Measurements from ENCODE around the gene LRP1-AS. TPM values are rescaled to one million over a fixed set of nuclear protein-coding genes. Genes with fewer than 3 reads are reported as not detected.
A peak's percentile ranks its signal among the peaks of the same experiment; 100 is the strongest.

The LRP1-AS gene
- total RNA-seq, 1 donor from 2014 or later, result 0.46 TPM

GRCh38 chr12:57119294-57120085 lies 27.9 kb downstream of the LRP1-AS start:
- TF ChIP-seq, protein P1, sequence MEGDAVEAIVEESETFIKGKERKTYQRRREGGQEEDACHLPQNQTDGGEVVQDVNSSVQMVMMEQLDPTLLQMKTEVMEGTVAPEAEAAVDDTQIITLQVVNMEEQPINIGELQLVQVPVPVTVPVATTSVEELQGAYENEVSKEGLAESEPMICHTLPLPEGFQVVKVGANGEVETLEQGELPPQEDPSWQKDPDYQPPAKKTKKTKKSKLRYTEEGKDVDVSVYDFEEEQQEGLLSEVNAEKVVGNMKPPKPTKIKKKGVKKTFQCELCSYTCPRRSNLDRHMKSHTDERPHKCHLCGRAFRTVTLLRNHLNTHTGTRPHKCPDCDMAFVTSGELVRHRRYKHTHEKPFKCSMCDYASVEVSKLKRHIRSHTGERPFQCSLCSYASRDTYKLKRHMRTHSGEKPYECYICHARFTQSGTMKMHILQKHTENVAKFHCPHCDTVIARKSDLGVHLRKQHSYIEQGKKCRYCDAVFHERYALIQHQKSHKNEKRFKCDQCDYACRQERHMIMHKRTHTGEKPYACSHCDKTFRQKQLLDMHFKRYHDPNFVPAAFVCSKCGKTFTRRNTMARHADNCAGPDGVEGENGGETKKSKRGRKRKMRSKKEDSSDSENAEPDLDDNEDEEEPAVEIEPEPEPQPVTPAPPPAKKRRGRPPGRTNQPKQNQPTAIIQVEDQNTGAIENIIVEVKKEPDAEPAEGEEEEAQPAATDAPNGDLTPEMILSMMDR (IDR thresholded peaks at IDR 0.05; ENCODE audit: unreplicated experiment), result no peak
- DNase-seq (ENCODE audit: low spot score), result no peak
- Mint-ChIP-seq H3K36me3 (ENCODE audit: low read depth, unreplicated experiment) (no peaks in the 10 kb centered on the region), H3K4me3 (ENCODE audit: unreplicated experiment) (no peak overlapping the region), H3K27me3 (ENCODE audit: unreplicated experiment) (no peaks in the 10 kb centered on the region), H3K9me3 (ENCODE audit: unreplicated experiment) (no peaks in the 10 kb centered on the region), H3K4me1 (ENCODE audit: unreplicated experiment) (no peaks in the 10 kb centered on the region), H3K27ac (ENCODE audit: unreplicated experiment) (no peak overlapping the region)

DNA sequence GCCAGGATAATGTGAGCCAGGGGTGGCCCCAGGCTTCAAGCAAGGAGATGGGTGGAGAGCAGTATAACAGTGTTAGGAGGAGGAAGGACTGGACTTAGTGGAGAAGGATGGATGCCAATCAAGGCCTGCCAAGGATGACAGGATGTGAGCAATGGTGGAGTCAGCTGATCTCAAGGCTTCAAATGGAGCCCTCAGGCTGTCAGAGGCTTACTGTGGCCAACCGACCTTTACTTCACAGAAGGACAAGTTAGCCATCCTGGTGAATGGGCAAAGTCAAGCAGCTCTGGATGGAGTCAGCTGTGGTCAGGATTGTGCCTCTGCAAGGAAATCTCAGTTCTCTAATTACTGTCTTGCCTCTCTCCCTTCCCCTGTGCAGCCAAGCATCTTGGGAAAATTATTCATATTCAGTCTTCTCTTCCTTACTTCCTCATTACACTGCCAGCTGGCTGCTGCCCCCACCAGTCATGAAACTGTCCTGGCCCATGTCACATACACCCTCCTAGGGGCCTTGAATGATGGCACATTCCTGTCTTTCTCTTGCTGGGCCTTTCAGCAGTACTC lies 28.6 kb downstream of the LRP1-AS start:
- Mint-ChIP-seq H3K4me1 (ENCODE audit: unreplicated experiment) (no peaks in the 10 kb centered on the region), H3K4me3 (ENCODE audit: unreplicated experiment) (no peak overlapping the region), H3K36me3 (ENCODE audit: low read depth, unreplicated experiment) (no peaks in the 10 kb centered on the region), H3K9me3 (ENCODE audit: unreplicated experiment) (no peaks in the 10 kb centered on the region), H3K27me3 (ENCODE audit: unreplicated experiment) (no peaks in the 10 kb centered on the region), H3K27ac (ENCODE audit: unreplicated experiment) (no peak overlapping the region)
- TF ChIP-seq, protein P1 (IDR thresholded peaks at IDR 0.05; ENCODE audit: unreplicated experiment), result no peak
- no peak for DNase-seq (ENCODE audit: low spot score)

DNA sequence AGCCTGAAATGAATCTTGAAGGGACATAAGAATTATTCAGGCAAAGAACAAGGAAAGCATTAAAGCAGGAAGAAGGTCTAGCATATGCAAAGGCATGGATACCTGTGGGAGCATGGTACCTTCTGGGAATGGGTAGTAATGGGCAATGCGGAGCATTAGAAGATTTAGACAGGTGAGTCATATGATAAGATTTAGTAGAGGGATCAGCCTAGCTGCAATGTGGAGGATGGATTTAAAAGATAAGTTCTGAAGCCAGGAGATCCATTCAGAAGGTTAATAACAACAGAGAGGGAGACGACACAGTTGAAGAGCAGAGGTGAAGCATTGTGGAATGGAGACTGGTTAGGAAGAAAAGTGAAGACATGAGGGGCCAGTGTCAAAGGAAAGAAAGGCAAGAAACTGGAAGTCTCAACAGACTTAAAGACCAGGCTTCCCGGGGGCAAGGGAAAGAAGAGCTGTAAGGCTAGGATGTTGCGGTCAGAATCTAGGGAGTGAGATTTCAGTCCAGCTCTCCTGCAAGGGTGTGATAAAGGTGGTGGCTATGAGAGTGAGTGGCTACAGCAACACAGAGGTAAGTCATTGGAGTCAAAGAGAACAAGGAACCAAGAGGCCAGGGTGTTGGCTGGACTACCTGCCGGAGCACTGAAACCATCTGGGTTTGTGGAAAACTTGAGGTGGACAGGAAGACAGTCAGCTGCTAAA lies 30.7 kb downstream of the LRP1-AS start:
- Mint-ChIP-seq H3K36me3 (ENCODE audit: low read depth, unreplicated experiment) (peaks cover 4% of the 10 kb centered on the region), H3K27ac (ENCODE audit: unreplicated experiment) (no peak overlapping the region), H3K4me1 (ENCODE audit: unreplicated experiment) (peaks cover 5% of the 10 kb centered on the region), H3K4me3 (ENCODE audit: unreplicated experiment) (no peak overlapping the region), H3K9me3 (ENCODE audit: unreplicated experiment) (no peaks in the 10 kb centered on the region), H3K27me3 (ENCODE audit: unreplicated experiment) (peaks cover 6% of the 10 kb centered on the region)
- TF ChIP-seq, protein P1 (IDR thresholded peaks at IDR 0.05; ENCODE audit: unreplicated experiment), result no peak
- no peak for DNase-seq (ENCODE audit: low spot score)

- peaks cover 10% of the 10 kb centered on the region for H3K36me3 Mint-ChIP-seq (ENCODE audit: low read depth, unreplicated experiment)
Observed at GRCh38 chr12:57112492-57113294, 34.7 kb downstream of the LRP1-AS start.

More at GRCh38 chr12:57112492-57113294, 34.7 kb downstream of the LRP1-AS start:
- H3K4me3 Mint-ChIP-seq (ENCODE audit: unreplicated experiment), result peak overlapping the region; percentile 99
- peaks cover 24% of the 10 kb centered on the region for H3K4me1 Mint-ChIP-seq (ENCODE audit: unreplicated experiment)
- TF ChIP-seq, protein P1 (IDR thresholded peaks at IDR 0.05; ENCODE audit: unreplicated experiment), result peak; percentile 71
- no peak overlapping the region for H3K27ac Mint-ChIP-seq (ENCODE audit: unreplicated experiment)
- peaks cover 13% of the 10 kb centered on the region for H3K27me3 Mint-ChIP-seq (ENCODE audit: unreplicated experiment)
- H3K9me3 Mint-ChIP-seq (ENCODE audit: unreplicated experiment), result no peaks in the 10 kb centered on the region
- no peak for DNase-seq (ENCODE audit: low spot score)

Data from endothelial cell (in vitro differentiated cells).